Hippocampal formation (tissue), 2 donors: Measurements from ENCODE around the gene PHLPP1.
A peak's percentile ranks its signal among the peaks of the same experiment; 100 is the strongest.
"Not testable (repeated sequence)": the region's sequence is repeated elsewhere in the genome, so short reads cannot be mapped to it uniquely, and the experiment has no call there.

Experiments
- DNase-seq, 2 donors: peaks; one replicate each; lab custom pipeline; 2025; lab: John Stamatoyannopoulos, UW

The PHLPP1 gene

DNA sequence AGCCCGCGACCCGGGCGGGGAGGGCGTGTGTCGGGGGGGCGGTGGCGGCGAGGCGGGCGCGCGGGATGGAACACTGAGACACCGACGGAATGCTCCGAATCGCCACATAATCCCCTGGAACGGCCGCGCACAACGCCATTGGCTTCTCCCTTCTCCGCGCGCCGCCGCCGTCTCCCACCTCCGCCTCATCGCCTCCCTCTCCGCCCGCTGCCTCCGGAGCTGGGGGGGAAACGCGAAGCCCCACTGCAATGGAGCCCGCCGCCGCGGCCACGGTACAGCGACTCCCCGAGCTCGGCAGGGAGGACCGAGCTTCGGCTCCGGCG, at the start of gene PHLPP1:
PHLPP1 (plus strand) TSS at position 106 of the 323 bp plus-strand sequence; CDS start at position 249, 143 bp downstream.
- no peak for DNase-seq

DNA sequence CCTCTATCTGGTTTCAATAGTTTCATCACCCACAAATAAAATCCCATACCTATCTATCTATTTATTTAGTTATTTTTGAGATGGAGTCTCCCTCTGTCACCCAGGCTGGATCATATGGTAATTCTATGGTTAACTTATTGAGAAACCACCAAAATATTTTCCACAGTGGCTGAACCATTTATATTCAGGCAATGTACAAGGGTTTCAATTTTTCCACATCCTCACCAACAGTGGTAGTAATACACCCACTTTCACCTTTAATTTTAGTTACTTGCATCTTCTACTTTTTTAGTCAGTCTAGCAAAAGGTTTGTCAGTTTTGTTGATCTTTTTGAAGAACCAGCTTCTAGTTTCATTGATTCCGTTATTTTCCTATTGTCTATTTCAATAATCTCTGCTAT, 46.1 kb upstream of the PHLPP1 start:
- DNase-seq: no peak

DNA sequence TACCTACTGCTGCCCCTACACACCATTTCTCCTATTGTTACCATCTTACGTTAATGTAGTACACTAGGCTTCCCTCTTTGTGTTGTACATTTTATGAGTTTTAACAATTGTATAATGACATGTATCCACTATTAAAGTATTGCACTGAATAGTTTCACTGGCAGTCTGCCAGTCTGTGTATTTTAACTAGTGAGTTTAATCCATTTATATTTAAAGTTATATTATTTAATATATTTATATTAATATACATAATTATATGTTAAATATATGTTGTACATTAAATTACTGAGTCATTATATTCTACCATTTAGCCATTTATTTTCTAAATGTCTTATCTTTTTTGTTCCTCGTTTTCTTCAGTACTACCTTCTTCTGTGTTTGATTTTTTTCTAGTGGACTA, 44.8 kb upstream of the PHLPP1 start:
- DNase-seq: no peak

DNA sequence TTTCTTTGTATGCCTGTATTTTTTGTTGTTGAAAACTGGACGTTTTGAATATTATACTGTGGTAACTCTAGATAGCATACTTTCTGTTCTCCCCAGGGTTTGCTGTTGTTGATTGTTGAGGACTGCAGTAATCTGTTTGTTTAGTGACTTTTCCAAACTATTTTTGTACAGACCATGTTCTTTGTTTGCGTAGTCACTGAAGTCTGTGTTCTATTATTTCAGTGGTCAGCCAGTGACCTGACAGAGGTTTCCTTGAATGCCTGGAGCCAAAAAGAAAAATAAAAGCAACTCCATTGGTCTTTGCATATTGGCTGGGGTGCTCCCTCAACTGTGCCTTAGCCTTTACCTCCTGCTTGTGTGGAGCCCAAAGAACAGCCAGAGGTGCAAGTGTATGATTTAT, 42.7 kb upstream of the PHLPP1 start:
- no peak for DNase-seq

DNA sequence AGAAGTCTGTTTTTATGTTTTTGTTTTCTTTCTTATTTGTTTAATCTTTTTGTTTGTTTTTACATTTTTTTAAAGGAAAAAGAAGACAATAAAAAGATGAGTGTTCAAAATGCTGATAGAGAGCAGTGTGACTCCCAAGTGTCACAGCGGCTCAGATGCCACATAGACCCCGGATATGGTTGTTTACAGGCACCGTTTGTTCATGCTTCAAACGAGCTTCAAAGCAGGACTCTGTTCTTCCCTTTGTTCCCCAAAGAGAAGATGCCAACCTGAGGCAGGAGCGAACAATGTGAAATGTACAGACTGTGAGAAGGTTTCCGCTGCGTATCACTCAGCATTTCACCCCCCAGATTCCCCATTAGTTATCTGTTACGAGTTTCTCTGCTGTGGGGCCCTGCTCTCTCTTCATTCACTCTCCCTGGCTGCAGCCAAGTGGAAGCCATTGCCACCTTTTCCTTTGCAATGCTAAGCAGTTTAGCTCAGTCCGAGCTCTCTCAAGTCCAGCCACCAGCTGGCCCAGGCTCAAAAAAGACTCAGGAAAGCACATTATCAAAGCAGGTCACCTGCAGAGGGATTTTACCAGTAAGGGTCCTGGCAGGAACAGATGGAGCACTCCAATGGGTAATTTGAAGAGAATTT, 36.4 kb upstream of the PHLPP1 start:
- no peak for DNase-seq

DNA sequence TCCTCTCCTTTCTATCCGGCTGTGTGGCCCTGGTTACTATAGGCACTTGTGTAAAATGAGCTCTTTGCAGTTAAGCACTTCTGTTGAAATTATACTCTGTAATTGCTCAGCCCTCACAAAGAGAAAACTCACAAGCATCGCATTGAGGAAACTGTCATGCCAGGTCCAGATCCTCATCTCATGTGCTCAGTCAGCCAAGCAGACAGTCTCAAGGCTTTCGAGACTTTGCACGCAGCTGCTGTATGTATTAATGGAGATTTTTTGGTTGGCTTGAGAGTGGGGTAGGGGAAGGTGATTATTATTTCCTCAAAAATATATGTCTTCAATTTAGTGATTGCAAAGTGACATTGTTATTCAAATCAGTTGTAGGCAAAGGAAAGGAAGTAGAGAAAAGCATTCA, 33.0 kb upstream of the PHLPP1 start:
- DNase-seq: no peak

DNA sequence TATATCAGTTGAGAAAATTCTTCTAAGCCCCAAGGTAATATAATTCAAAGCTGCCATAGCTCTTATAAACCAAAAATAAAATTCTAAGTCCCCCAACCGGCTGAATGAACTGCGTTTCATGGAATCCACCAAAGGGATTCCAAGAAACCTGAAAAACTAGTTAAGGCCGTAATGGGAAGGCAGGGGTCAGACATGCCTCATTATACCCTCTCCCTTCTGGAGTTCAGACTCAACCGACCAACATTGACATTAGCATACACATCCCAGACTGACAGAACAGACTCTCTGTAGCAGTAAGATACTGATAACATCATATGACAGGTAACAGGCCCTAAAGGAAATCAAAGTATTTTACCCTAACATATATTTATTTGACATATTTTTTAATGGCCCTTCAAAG, 31.4 kb upstream of the PHLPP1 start:
- no peak for DNase-seq

DNA sequence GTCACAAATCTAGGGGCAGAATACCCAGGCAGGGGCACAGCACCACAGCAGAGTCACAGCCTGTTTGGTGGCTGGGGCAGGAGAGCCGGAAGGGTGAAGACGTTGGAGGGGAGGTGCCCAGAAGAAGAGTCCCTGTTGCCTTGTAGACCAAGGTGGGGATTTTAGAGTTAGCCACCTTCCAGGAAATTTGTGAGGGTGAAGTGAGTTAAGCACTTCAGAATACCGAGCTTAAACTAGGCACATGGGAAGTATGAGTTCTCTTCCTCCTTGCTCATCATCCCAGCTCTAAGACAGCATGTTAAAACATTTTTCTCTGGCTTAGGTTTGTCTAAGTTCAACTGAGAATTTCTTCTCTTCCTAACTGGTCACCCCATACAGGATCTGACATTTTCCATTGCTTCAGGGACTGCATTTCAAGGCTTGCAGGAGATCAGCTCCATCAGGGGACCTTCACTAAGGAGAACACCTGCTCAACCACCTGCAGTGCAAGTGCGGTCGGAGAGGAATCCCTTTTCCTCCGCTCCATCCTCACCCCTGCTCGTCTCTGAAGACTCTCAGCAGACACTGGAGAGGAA, 26.5 kb upstream of the PHLPP1 start:
- no peak for DNase-seq

DNA sequence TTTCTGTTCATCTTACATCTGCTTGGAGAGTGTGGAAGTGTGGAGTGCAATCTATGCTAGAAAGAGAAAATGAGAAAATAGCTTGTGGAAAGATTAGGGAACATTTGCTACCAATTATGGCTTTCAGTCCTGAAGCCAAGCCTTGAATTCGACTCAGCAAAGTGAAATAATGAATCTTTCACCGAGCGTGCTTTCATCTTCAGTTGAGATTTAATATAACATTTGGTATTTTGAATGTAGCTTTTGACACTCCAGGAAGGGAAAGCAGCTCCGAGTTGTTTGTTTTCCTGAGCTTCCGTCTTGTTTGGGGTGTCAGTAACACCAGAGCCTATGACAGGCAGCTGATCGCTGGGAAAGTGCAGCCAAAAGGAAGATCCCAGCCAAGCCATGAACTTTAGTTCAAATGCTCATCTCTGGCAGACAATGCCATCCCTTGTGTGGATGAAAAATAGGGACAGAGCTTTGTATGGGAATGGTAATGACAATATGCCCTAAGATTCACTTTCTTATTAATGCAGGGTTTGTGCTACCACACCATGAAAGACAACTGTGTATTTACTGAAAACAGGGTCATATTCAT, 25.0 kb upstream of the PHLPP1 start:
- peak; percentile 81 to 98 for DNase-seq

DNA sequence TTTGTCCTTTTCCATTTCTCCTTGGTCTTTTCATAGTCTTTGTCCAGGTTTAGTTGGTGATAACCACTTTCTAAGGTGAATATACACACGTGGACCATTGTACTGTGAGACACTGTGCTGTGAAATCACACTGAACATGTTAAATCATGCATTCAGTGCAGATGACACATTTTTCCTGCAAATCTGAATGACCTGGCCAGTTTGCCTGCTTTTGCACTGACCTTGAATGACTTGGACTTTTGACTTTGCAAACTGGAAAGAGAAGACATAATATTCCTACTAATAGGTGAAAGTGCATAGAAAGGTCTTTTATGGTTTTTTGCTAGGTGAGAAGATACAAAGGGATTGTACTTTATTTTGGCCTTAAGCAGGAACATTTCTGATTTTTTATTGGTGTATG, 21.7 kb upstream of the PHLPP1 start:
- no peak for DNase-seq

DNA sequence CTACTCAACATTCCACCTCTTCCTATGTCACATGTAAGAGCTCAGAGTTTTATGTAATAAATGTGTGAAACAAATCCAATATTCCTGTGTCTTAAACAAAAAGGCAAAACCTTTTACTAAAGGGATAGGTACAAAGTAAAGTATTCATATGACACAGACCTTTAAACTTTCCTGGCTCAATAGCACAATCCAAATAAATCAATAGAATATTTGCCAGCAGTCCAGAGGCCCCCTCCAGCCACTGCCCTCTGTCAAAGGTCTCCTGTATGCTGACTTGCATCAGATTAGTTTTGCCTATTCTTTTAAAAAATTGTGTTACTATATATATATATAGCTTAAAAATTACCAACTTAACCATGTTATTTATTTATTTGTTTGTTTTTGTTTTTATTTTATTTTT, 17.7 kb upstream of the PHLPP1 start:
- DNase-seq: no peak

DNA sequence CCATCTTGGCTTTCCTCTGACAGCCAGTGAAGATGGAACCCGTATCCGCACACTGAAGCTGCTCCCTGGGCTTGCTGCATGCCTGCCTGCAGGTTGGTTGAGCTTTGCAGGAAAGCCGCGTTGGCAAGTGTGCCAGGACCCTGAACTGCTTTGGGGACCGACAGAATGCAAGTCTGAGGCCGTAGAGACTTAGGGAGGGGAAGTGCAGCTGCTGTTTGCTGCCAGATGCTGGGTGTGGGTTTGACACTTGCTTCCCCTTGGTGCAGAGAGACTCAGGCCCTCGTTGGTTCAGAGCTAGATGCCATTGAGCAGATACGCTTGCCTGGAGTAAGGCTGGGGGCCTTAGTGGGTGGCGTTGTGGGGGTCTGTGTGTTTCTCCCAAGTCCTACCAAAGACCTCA, 13.1 kb upstream of the PHLPP1 start:
- no peak for DNase-seq

DNA sequence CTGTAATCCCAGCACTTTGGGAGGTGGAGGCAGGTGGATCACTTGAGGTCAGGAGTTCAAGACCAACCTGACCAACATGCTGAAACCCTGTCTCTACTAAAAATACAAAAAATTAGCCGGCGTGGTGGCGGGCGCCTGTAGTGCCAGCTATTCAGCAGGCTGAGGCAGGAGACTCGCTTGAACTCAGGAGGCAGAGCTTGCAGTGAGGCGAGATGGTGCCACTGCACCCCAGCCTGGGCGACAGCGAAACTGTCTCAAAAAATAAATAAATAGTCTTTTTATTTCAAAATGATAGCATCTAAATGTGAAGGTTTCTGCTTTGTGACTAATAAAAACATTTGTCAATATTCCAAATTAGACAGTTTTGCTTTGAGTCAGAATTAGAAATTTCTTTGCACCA, 8.5 kb upstream of the PHLPP1 start:
- peak in 1 of 2 donors; percentile 20 for DNase-seq

DNA sequence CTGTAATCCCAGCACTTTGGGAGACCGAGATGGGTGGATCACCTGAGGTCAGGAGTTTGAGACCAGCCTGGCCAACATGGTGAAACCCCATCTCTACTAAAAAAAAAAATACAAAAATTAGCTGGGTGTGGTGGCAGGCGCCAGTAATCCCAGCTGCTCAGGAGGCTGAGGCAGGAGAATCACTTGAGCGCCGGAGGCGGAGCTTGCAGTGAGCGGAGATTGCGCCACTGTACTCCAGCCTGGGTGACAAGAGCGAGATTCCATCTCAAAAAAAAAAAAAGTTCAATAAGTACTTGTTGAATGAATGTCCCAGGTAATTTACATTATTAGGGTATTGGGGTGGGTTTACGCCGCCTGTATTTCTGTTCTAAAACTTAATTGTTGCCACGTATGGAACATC, 5.4 kb upstream of the PHLPP1 start:
- not testable (repeated sequence) for DNase-seq

DNA sequence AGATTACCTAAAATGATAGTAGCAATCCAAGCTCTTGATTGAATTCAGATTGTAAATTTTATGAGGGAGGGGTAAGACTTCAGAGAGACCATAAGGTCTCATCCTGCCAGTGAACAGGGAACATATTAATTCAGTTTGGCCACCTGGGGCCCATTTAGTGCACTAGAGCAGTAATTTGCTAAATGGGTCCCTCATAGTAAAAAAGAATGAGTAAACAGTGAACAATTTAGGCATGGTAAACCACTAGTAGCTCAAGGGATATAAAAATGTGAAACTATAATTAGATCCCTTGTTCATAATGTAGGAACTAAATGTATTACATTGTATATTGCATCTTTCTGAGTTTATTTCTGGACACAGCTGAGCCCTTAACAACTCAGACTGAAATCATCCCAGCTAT, 4.9 kb upstream of the PHLPP1 start:
- DNase-seq: no peak

DNA sequence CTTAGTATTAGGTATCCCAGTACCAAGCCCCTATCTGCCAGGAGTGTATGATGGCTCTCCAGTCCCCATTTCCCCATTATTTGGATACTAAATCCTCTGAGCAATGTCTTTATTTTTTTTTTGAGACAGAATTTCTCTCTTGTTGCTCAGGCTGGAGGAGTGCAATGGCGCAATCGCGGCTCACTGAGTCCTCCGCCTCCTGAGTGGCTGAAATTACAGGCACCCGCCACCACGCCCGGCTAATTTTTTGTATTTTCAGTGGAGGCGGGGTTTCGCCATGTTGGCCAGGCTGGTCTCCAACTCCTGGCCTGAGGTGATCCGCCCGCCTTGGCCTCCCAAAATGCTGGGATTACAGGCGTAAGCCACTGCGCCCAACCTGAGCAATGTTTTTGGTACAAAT, 3.6 kb upstream of the PHLPP1 start:
- DNase-seq: no peak

DNA sequence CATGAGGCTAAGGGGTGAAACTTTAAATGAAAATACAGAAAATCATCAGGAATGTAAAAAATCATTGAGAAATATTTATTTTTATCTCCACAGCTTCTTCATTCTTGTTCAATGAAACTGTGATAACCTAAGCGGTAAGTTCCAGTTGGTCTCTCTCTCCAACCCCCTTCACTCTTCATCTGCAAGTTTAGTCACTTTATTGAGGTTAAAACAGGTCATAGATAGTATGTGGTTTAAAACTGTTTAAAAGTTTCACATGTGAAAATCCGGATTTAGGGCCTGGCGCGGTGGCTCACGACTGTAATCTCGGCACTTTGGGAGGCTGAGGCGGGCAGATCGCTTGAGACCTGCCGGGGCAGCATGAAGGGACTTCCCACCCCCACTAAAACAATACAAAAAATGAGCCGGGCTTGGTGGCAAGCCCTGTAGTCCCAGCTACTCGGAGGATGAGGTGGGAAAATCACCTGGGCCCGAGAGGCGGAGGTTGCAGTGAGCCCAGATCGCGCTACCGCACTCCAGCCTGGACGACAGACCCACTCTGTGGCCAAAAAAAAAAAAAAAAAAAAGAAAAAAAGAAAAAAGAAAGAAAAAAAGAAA, 1.6 kb upstream of the PHLPP1 start:
- DNase-seq: no peak

DNA sequence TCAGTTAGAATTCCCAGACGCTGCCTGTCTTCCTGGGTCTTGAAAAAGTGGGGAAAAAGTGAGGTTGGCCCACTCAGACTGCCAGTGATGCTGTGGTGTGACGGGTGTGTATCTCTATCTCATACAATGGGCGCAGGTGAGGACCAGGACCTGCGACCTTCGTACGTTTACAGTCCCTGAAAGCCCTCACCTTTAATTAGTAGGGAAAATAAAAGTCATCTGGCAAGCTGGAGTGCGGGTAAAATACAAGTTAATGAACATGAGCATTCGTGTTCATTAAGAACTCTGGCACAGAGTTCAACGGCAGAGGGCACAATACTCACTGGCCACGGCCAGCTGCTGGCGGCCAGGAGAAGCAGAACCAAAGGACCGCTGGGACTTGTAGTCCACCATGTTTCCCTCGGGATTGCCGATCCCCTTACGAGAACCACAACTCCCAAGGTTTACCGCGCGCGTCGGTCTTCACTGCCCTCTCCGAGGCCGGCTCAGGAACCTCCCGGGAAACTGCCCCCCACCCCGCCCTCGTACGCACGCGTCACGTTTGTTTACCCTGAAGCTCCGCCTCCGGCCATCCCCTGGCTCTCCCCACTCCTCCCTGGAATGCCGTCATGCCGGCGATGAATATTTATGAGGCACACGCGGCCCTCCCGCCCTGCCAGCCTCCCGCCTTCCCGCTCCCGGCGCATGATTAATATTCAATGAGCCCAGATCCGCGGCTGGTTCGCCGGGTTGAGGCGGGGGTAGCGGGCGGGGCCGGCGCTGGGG, 488 bp upstream of the PHLPP1 start:
- DNase-seq: peak; percentile 100

DNA sequence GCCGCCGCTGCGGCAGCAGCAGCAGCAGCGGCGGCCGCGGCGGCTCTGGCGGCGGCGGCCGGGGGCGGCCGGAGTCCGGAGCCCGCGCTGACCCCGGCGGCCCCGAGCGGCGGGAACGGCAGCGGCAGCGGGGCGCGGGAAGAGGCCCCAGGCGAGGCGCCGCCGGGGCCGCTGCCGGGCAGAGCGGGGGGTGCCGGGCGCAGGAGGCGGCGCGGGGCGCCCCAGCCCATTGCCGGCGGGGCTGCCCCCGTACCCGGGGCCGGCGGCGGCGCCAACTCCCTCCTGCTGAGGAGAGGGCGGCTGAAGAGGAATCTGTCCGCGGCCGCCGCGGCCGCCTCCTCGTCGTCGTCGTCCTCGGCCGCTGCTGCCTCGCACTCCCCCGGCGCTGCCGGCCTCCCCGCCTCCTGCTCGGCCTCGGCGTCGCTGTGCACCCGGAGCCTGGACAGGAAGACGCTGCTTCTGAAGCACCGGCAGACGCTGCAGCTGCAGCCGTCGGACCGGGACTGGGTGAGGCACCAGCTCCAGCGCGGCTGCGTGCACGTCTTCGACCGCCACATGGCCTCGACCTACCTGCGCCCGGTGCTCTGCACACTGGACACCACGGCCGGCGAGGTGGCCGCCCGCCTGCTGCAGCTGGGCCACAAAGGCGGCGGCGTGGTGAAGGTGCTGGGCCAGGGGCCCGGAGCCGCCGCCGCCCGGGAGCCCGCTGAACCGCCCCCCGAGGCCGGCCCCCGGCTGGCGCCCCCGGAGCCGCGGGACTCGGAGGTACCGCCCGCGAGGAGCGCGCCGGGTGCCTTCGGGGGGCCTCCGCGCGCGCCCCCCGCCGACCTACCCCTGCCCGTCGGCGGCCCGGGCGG, 646 bp downstream of the PHLPP1 start:
- peak in 1 of 2 donors; percentile 23 for DNase-seq

DNA sequence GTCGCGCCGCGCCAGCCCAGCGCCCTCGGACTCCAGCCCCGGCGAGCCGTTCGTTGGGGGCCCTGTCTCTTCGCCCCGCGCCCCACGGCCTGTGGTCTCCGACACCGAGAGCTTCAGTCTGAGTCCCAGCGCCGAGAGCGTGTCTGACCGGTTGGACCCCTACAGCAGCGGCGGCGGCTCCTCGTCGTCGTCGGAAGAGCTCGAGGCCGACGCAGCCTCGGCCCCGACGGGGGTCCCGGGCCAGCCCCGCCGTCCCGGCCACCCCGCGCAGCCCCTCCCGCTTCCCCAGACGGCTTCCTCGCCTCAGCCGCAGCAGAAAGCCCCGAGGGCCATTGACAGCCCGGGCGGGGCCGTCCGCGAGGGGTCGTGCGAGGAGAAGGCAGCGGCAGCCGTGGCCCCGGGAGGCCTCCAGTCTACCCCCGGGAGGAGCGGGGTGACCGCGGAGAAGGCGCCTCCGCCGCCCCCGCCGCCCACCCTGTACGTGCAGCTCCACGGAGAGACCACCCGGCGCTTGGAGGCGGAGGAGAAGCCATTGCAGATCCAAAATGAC, 1.4 kb downstream of the PHLPP1 start:
- peak in 1 of 2 donors; percentile 57 for DNase-seq

DNA sequence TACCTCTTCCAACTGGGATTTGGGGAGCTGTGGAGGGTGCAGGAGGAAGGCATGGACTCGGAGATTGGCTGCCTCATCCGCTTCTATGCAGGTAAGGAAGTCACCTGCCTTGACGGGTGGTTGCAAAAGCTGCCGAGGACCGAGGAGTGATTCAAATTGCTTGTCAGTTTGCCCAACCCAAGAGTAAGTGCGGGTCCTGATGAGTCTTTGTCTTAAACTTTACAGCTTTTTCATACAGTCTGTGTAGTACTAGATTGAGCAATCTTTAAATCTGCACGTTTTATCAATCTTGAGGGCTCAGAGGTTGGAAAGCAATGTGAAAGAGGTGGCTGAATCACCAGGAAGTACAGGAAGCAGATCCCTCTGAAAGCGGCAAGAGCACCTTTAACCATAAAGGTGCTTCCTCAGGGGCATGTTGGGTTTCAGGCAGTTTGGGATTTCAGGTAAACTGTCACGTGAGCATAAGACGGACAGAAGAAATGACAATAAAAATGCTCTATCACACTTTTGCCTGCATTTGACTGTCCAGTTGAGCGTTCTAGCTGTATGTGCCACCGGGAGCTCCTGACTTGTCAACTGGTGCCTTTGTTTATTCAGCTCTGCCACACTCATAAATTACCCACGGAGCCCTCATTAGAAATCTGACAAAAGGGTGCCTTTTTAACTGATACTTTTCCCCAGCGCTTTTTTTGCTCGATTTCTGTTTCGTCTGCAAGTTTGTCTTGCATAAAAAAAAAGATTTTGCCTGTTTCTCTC, 2.0 kb downstream of the PHLPP1 start:
- peak; percentile 57 to 77 for DNase-seq
